ENCODE data around the gene CCDC9.
A peak's percentile ranks its signal among the peaks of the same experiment; 100 is the strongest.

Gene CCDC9

DNA sequence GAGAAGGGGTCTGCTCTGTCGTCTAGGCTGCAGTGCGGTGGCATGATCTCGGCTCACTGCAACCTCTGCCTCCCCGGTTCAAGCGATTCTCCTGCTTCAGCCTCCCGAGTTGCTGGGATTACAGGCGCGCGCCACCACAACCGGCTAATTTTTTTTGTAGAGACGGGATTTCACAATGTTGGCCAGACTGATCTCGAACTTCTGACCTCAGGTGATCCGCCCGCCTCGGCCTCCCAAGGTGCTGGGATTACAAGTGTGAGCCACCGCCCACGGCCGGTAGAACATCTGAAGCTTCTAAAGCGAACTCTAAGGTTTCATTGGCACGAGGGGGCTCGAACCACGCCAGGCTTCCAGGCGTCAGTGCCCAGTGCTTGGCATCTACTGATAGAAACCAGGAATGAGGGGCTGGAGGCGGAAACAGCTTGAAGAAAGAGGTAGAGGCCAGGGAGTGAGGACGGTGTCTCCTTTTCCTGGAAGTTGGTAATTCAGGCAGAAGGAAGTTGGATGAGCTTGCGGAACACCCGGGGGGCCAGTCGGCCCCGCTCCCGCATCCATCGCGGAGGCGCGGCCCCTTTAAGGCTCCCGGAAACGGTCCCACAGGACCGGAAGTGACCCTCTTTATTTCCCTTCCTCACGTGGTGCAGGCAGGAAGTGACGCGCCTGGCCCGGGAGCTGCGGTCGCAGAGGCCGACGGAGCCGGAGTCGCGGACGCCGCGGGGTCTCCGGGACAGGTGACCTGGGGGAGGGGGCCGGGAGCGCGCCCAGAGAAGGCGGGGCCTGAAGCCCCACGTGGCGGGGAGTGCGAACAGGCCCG lies at the start of gene CCDC9:
CCDC9 (plus strand) TSS at position 647 of the 814 bp plus-strand sequence. CDS start 1,876 bp downstream, outside the sequence.
- DNase-seq = peak; percentile 94

DNA sequence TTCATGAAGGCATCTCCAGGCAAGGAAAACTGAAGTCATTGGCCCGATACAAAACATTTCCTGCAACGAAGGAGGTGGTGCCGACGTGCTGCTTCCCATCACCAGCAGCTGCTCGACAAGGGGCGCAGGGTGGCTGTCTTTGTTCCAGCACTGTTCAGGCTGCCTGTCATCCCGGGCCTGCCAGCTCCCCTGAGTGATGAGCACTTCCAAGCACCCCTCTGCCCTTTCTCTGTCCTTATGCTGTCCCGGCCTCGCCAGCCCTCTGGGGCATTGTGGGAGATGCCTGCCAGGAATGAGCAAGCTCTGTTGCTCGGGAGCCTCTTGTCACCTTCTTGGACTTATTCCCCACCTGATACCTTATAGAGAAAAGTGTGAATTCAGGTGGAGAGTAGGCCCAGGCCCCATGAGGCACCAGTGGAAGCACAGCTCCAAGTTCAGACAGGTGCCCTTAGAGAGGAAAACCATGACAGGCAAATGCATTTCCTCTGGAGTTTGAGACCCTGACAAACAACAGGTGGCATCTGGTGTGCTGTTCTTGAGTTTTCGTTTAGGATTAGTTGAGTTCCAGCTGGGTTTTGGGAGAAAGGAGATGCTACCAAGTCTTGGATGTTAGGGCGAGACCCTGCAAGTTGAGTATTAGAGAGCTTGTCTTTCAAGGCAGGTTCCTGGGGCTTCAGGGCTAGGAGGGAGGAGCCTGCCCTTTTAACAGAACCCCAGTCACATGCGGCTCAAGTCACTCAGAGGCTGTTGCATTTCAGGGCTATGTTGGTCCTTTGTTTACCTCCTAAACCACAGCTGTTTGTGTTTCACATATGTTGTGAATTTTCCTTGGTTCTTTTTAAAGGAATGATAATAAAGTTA lies 46.8 kb upstream of the CCDC9 start:
- DNase-seq = no peak

GRCh38 chr19:47210180-47210490 lies 46.2 kb upstream of the CCDC9 start:
- DNase-seq = no peak

DNA sequence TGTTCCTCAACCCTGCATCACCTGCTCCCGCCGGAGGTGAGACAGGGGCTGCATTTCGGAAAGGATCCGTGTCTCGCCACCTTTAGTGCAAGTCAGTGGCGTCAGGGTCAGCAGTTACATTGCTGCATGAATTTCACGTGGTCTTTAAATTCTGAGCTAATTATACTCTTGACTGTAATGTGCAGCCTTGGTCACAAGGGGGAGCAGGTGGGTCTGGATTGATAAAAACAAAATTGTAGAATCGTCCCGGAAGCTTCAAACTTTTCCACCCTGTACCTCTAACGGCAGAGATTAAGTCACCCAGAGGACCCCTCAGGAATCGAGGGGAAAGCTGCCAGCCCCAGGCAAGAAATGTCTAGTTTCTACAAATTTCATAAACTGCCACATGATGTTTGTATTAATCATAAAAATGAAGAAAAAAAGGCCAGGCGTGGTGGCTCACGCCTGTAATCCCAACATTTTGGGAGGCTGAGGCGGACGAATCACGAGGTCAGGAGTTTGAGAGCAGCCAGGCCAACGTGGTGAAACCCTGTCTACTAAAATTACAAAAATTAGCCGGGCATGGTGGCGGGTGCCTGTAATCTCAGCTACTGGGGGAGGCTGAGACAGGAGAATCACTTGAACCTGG lies 45.5 kb upstream of the CCDC9 start:
- peak; percentile 84 for DNase-seq

DNA sequence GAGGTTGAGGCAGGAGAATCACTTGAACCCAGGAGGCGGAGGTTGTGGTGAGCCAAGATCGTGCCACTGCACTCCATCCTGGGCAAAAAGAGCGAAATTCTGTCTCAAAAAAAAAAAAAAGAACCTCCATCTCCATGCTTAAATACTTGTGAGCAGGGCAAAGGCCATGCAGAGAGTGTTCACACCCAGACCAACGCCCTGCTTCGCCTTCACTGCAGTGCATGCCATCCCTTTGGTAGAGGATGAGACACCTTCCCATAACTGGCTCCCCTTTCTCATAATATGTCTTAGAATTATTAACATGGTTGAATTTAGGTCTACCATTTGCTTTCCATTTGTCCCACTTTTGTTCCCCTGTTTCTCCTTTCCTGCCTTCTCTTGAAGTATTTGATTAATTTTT lies 40.7 kb upstream of the CCDC9 start:
- DNase-seq = no peak

- no peak for DNase-seq
These were observed 35.1 kb upstream of the CCDC9 start for GRCh38 chr19:47221080-47221841.

DNA sequence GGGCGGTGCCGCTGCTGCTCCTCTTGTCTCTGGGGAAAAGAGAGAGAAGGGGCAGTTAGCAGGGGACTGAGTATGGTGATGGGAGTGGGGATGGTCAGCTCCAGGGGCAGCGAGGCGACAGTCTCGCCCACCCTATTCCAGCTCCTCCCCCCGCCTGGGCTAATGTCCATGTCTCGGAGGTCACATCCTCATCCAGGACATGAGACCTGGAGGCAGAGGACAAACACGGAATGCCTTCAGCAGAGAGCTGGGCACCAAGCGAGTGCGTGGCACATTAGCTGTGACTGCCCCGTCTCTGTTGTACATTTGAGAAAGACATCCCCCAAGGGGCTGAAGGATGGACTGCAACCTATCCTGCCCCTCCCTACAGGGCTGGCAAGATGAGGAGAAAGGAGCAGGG lies 34.4 kb upstream of the CCDC9 start:
- DNase-seq = no peak

DNA sequence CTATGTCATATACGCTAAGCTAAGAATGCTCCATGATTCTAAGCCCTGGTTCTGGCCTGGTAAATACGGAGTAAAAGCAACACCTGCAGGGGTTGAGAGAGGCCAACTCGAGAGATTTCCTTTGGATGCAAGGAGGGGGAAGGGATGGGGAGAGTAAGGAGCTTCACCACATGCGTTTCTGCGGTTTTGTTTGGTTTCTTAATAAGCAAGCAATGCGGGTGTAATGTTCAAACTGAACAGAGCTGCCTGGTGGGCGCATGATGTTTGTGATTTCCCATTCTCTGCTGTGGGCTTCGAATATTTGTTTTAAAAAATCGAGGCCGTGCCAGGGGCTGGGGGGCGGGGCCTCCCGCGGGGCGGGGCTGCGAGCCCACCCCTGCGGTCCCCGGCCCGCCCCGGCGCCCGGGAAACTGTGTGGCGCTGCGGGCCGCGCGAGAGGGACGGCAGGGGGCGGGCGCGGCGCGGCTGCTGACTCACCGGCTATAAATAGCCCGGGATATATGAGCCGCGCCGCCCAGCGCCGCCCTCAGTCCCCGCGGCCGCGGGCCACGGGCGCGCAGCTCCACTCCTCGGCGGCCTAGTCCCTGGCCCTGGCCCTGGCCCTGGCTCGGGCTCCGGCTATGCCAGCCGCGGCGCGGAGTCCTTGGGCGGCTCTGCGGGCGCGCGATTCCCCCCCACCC lies 30.4 kb upstream of the CCDC9 start:
- DNase-seq = peak; percentile 93

DNA sequence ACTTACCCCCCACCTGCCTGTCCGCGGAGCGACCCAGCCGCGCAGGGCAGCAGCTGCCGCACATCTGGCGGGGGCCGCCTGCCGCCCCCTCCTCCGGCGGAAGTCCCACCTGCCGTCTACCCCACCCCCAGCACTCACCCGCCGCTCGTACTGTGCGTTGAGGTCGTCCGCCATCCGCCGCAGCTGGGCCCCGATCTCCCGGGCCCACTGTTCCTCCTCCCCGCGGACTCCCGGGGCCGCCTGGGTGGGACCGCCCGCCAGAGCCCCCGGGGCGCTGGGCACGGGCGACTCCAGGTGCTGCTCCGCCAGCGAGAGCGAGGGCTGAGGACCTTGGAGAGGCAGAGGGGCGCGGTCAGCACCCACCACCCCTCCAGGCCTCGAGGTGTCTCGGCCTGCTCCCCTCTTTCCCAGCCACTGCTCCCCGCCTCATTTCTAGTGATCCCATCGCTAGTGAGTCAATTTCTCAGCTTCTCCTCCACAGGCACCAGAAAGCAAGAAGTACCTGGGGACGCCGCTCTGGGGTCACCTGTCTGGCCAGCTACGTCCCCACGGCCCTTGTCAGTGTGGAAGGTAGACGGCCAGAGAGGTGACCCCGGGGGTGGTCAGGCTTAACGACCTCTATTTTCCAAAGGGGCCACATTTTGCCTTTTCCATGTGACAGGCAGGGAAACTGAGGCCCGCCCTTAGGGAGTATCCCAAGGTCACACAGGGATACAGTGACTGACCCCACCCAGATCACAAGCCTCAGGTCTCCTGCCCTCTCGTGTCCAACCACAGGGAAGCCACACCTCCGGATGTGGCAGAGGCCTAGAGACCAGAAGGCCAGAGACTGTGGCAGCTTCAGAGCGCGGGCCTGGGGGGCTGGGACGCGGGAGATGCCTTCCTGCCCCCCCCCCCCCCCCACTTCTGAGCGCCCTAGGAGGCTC lies 29.6 kb upstream of the CCDC9 start:
- DNase-seq = peak; percentile 76

GRCh38 chr19:47227352-47228167 lies 28.8 kb upstream of the CCDC9 start:
- DNase-seq = peak; percentile 72

GRCh38 chr19:47228168-47228936 lies 28.0 kb upstream of the CCDC9 start:
- DNase-seq = peak; percentile 63

DNA sequence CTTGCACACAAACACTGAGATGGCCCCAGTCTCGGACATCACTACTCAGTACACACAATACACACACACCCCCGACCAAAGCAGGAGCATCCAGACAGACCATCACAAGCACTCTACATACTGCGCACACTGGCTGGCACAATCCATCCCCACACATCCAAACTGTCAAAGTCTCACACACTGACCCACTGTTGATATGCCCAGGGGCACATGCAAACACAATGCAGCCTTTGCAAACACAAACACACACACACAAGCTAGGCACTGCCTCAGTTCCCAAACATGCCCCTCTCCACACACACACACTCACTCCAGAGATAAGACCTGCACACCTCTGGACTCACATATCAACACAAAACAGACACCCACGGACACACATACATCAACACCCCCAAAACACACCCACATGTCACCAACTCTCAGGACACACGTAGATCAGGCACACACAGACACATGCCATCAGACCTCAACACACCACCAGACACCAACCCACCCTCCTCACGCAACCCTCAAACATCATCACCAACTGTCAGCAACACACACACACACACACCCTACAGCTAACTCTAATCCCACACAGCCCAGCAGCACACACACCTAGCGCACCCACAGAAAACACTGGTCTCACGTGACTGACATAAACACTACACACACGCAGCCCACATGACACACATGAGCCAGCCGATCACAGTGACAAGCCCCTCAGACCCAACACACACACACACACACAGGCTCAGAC lies 27.2 kb upstream of the CCDC9 start:
- peak; percentile 73 for DNase-seq

- DNase-seq = peak; percentile 40
These were observed 26.7 kb upstream of the CCDC9 start for GRCh38 chr19:47229676-47230053.

DNA sequence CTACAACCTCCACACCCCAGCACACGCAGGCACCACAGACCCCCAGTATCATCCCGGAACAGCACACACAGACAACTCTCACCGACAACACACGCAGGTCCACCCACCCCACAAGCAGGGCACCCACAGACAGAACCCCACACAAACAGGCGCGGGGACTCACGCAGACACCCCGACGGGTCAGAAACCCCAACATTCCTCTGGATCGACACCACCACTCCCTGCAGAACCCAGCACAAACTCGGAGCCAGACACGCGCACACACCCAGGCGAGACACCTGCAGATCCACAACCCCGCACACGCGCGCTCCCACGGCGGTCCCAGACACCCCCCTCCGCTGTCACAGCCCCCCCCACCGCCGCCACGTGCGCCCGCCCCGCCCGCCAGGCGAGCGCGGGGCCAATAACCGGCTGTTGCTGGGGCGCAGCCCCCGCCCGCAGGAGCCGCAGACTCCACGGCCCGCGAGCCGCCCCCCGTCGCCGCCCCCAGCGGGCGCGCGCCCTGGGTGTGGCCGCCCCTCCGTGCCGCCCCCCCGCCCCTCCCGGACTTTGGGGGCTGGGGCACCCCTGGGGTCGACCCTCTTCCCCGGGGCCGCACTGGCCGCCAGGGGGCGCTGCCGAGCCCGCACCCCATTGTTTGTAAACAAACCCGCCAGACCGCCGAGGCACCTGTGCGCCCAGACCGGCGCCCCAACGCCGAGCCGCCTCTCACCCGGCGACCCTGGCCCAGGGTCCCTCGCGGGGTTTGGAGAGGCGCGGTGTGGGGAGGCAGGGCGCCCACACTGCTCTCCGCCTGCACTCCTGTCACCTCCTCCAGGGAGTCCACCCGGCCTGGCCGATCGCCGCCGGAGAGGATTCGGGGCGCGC lies 26.0 kb upstream of the CCDC9 start:
- peak; percentile 90 for DNase-seq

DNA sequence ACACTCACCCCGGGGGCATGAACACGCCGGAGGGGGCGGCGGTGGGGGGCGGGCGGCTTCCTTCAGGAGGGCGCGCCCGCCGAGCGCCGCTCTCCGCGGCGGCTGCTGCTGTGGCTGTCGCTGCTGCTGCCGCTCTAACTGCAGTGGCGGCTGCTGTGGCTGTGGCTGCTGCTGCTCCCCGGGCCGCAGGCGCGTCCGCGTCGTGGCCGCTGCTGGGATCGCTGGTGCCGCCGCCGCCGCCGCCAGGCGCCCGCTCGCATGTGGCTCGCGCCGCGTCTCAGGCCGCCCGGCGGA lies 25.5 kb upstream of the CCDC9 start, which contains the start of gene BBC3:
BBC3 (minus strand) TSS at position 279 of the 294 bp plus-strand sequence. CDS start 2,768 bp downstream, outside the sequence.
- DNase-seq = no peak

DNA sequence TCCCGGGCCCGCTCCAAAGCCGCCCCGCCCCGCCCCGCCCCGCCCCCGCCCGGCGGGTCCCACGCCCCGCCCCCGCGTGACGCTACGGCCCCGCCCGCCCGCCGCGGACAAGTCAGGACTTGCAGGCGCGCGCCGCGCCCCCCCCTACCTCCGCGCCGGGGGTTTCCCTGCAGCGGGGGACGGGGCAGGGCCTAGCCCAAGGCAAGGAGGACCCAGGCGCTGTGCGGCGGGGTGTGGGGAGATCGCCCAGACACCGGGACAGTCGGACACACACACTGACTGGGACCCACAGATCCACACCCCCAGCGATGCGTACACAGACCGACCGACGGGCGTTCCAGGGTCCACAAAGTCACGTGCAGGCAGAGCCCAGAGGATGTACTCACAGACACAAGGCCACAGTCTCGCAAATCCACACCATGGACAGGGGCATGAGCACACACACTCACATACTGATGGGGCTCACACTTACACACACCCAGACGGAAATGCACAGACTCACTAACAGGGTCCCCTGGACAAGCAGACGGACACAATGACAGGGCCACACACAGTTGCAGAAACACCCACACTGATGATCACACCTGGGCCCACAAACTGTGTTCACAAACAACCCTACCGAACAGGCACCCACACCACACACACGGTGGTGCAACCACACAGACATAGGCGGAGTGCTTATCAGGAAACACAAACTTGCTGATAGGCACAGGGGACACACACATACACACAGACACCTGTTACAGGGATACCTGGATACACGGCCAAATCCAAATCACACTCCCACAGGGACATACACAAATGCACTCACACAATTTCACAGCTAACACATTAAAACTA lies 24.9 kb upstream of the CCDC9 start:
- DNase-seq = peak; percentile 95
